MM.1S (cell line): ENCODE results near the gene SIRPA.
"Not testable (repeated sequence)": the region's sequence is repeated elsewhere in the genome, so short reads cannot be mapped to it uniquely, and the experiment has no call there.

Experiments
- EZH2 ChIP-seq: fragments of 300-600 bp; sonication (generic); optimal IDR thresholded peaks from 2 replicates; pipeline ENCODE3; 2017; ENCODE audit warnings: low read depth, mild to moderate bottlenecking, antibody characterized with exemption, low read length, mixed read lengths
- TF ChIP-seq, protein P1 (sequence below): fragments of 300-600 bp; sonication (generic); IDR thresholded peaks from 2 replicates; pipeline ENCODE4 v1.5.1; 2016; ENCODE audit warnings: antibody characterized with exemption, low read length, mixed read lengths

DNA sequence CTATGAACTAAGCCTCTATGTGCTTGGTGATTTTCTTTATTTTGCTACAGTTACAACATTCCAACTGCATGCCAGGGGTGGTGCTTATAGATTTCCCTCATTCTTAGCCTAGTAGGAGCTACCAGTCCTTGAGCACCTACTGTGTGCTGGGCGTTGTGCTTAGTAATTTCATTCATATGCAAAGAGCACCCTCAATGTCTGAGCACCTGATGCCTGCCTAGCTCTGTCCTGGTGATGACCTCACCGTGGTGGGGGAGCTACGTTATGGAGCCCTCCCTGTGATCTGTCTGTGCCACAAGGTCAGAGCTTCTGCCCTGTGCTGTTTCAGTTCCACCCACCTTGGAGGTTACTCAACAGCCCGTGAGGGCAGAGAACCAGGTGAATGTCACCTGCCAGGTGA lies 26.8 kb downstream of the SIRPA start:
- TF ChIP-seq, protein P1, sequence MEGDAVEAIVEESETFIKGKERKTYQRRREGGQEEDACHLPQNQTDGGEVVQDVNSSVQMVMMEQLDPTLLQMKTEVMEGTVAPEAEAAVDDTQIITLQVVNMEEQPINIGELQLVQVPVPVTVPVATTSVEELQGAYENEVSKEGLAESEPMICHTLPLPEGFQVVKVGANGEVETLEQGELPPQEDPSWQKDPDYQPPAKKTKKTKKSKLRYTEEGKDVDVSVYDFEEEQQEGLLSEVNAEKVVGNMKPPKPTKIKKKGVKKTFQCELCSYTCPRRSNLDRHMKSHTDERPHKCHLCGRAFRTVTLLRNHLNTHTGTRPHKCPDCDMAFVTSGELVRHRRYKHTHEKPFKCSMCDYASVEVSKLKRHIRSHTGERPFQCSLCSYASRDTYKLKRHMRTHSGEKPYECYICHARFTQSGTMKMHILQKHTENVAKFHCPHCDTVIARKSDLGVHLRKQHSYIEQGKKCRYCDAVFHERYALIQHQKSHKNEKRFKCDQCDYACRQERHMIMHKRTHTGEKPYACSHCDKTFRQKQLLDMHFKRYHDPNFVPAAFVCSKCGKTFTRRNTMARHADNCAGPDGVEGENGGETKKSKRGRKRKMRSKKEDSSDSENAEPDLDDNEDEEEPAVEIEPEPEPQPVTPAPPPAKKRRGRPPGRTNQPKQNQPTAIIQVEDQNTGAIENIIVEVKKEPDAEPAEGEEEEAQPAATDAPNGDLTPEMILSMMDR = not testable (repeated sequence)
- TF ChIP-seq EZH2 = not testable (repeated sequence)
